ENCODE data around the gene POM121C.
"Not testable (repeated sequence)": the region's sequence is repeated elsewhere in the genome, so short reads cannot be mapped to it uniquely, and the experiment has no call there.

DNA sequence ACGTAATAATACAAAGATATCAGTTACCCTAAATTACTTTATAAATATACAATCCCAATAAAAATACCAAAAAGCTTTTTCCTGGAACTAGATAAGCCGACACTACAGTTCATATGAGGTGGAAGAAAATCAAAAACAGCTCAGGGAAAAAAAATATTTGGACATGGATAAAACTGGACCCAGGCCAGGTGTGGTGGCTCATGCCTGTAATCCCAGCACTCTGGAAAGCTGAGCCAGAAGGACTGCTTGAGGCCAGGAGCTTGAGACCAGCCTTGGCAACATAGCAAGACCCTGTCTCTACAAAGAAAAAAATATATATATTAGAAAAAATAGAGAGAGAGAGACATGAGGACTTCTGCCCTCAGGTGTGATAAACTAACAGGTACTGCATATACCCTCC, 32.7 kb upstream of the POM121C start:
- TF ChIP-seq, protein P1, sequence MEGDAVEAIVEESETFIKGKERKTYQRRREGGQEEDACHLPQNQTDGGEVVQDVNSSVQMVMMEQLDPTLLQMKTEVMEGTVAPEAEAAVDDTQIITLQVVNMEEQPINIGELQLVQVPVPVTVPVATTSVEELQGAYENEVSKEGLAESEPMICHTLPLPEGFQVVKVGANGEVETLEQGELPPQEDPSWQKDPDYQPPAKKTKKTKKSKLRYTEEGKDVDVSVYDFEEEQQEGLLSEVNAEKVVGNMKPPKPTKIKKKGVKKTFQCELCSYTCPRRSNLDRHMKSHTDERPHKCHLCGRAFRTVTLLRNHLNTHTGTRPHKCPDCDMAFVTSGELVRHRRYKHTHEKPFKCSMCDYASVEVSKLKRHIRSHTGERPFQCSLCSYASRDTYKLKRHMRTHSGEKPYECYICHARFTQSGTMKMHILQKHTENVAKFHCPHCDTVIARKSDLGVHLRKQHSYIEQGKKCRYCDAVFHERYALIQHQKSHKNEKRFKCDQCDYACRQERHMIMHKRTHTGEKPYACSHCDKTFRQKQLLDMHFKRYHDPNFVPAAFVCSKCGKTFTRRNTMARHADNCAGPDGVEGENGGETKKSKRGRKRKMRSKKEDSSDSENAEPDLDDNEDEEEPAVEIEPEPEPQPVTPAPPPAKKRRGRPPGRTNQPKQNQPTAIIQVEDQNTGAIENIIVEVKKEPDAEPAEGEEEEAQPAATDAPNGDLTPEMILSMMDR (IDR thresholded peaks at IDR 0.05), result not testable (repeated sequence)
- not testable (repeated sequence) for TF ChIP-seq RFX5 (IDR thresholded peaks at IDR 0.05); EP300 (IDR thresholded peaks at IDR 0.05); CBX2 (IDR thresholded peaks at IDR 0.05; ENCODE audit: borderline replicate concordance, low read depth); CHD2 (IDR thresholded peaks at IDR 0.05; ENCODE audit: low read length, partially characterized antibody); POLR2A (IDR thresholded peaks at IDR 0.05; ENCODE audit: low read length); NPAS2 (CRISPR knock-in tag; IDR thresholded peaks at IDR 0.05; ENCODE audit: borderline replicate concordance); PHF8 (IDR thresholded peaks at IDR 0.05; ENCODE audit: borderline replicate concordance, low read depth); NR3C1 (IDR thresholded peaks at IDR 0.05); MYC (IDR thresholded peaks at IDR 0.05; ENCODE audit: borderline replicate concordance, low read length); JUN (IDR thresholded peaks at IDR 0.05)
- TF ChIP-seq, protein P2, sequence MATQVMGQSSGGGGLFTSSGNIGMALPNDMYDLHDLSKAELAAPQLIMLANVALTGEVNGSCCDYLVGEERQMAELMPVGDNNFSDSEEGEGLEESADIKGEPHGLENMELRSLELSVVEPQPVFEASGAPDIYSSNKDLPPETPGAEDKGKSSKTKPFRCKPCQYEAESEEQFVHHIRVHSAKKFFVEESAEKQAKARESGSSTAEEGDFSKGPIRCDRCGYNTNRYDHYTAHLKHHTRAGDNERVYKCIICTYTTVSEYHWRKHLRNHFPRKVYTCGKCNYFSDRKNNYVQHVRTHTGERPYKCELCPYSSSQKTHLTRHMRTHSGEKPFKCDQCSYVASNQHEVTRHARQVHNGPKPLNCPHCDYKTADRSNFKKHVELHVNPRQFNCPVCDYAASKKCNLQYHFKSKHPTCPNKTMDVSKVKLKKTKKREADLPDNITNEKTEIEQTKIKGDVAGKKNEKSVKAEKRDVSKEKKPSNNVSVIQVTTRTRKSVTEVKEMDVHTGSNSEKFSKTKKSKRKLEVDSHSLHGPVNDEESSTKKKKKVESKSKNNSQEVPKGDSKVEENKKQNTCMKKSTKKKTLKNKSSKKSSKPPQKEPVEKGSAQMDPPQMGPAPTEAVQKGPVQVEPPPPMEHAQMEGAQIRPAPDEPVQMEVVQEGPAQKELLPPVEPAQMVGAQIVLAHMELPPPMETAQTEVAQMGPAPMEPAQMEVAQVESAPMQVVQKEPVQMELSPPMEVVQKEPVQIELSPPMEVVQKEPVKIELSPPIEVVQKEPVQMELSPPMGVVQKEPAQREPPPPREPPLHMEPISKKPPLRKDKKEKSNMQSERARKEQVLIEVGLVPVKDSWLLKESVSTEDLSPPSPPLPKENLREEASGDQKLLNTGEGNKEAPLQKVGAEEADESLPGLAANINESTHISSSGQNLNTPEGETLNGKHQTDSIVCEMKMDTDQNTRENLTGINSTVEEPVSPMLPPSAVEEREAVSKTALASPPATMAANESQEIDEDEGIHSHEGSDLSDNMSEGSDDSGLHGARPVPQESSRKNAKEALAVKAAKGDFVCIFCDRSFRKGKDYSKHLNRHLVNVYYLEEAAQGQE (IDR thresholded peaks at IDR 0.05), result not testable (repeated sequence)
- TF ChIP-seq, protein P3, sequence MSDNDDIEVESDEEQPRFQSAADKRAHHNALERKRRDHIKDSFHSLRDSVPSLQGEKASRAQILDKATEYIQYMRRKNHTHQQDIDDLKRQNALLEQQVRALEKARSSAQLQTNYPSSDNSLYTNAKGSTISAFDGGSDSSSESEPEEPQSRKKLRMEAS (IDR thresholded peaks at IDR 0.05), result not testable (repeated sequence)
- TF ChIP-seq, protein P4, sequence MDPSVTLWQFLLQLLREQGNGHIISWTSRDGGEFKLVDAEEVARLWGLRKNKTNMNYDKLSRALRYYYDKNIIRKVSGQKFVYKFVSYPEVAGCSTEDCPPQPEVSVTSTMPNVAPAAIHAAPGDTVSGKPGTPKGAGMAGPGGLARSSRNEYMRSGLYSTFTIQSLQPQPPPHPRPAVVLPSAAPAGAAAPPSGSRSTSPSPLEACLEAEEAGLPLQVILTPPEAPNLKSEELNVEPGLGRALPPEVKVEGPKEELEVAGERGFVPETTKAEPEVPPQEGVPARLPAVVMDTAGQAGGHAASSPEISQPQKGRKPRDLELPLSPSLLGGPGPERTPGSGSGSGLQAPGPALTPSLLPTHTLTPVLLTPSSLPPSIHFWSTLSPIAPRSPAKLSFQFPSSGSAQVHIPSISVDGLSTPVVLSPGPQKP (IDR thresholded peaks at IDR 0.05; ENCODE audit: low read depth, low read length), result not testable (repeated sequence)
